CD14-positive monocyte (primary cell): ENCODE data around the gene SLC1A2. TPM values are rescaled to one million over a fixed set of nuclear protein-coding genes. Genes with fewer than 3 reads are reported as not detected.
A peak's percentile ranks its signal among the peaks of the same experiment; 100 is the strongest.

Source experiments
- DNase-seq, 3 donors: peaks; one replicate each; pipeline ENCODE4 v3.0.0-alpha.2; 2011 to 2022
- H2AFZ ChIP-seq: 2 replicates; pipeline ENCODE4 v1.6.0; 2012; ENCODE audit warnings: mild to moderate bottlenecking, low read depth, low read length, inconsistent platforms; ENCODE audit not compliant: insufficient read depth, poor library complexity, severe bottlenecking
- H3K27ac ChIP-seq, 2 donors: 1 replicate in 1 of 2; 2 replicates in 1 of 2; pipeline ENCODE4 v1.5.1; 2012 to 2013; ENCODE audit warnings: low read length in 2 of 2, control low read depth in 1 of 2, inconsistent platforms in 1 of 2, low read depth in 1 of 2, mild to moderate bottlenecking in 1 of 2
- H3K27me3 ChIP-seq, 2 donors: one replicate each; pipeline versions ENCODE4 v1.6.0 to v1.6.1; 2011 to 2013; ENCODE audit warnings: low read length in 2 of 2; ENCODE audit not compliant: control insufficient read depth in 2 of 2, insufficient read depth in 2 of 2
- H3K36me3 ChIP-seq, 2 donors: replicated peaks in 1 of 2; 1 replicate in 1 of 2; 2 replicates in 1 of 2; pipeline versions ENCODE4 v1.5.1 to v1.6.1; 2012 to 2013; ENCODE audit warnings: low read length in 2 of 2, control low read depth in 1 of 2, inconsistent platforms in 1 of 2, mild to moderate bottlenecking in 1 of 2; ENCODE audit not compliant: insufficient read depth in 2 of 2, control insufficient read depth in 1 of 2
- H3K4me1 ChIP-seq, 2 donors: 1 replicate in 1 of 2; 2 replicates in 1 of 2; pipeline versions ENCODE4 v1.5.1 to v1.6.1; 2012 to 2013; ENCODE audit warnings: low read length in 2 of 2, control low read depth in 1 of 2, inconsistent platforms in 1 of 2, mild to moderate bottlenecking in 1 of 2, moderate library complexity in 1 of 2; ENCODE audit not compliant: insufficient read depth in 2 of 2, control insufficient read depth in 1 of 2
- H3K4me2 ChIP-seq: replicated peaks from 2 replicates; pipeline ENCODE3; 2012; ENCODE audit warnings: low read length, moderate library complexity, mild to moderate bottlenecking; ENCODE audit not compliant: poor library complexity, severe bottlenecking; ENCODE audit errors: extremely low read depth
- H3K4me3 ChIP-seq, 3 experiments: fragments of 200-600 bp in 1 of 3; sonication (generic) in 1 of 3; replicated peaks in 1 of 3; 1 replicate in 2 of 3; 2 replicates in 1 of 3; pipeline ENCODE4 v1.5.1; 2011 to 2013; ENCODE audit warnings: low read length in 3 of 3, mild to moderate bottlenecking in 3 of 3, control low read depth in 2 of 3, low read depth in 2 of 3, inconsistent platforms in 1 of 3, moderate library complexity in 1 of 3
- H3K79me2 ChIP-seq: 2 replicates; pipeline ENCODE4 v1.6.0; 2012; ENCODE audit warnings: mild to moderate bottlenecking, control low read depth, inconsistent platforms, low read length, moderate library complexity; ENCODE audit not compliant: insufficient read depth
- H3K9ac ChIP-seq: 2 replicates; pipeline ENCODE4 v1.6.0; 2017; ENCODE audit warnings: low read length, mild to moderate bottlenecking; ENCODE audit not compliant: insufficient read depth, poor library complexity, severe bottlenecking
- H3K9me3 ChIP-seq, 2 donors: replicated peaks in 1 of 2; 1 replicate in 1 of 2; 2 replicates in 1 of 2; pipeline versions ENCODE4 v1.5.1 to v1.6.1; 2012 to 2013; ENCODE audit warnings: low read length in 2 of 2, control low read depth in 1 of 2; ENCODE audit not compliant: control insufficient read depth in 1 of 2, insufficient read depth in 1 of 2
- H4K20me1 ChIP-seq: 2 replicates; pipeline ENCODE4 v1.6.0; 2012; ENCODE audit warnings: mild to moderate bottlenecking, low read length, control low read depth, moderate library complexity; ENCODE audit not compliant: insufficient read depth
- H3K27ac Mint-ChIP-seq, 7 donors: one replicate each; pipeline ENCODE4 v1.8.0; 2020; ENCODE audit warnings: mild to moderate bottlenecking in 7 of 7, mixed read lengths in 7 of 7, moderate library complexity in 6 of 7, inconsistent platforms in 2 of 7
- H3K27me3 Mint-ChIP-seq, 3 donors: one replicate each; pipeline ENCODE4 v1.8.0; 2021 to 2022; ENCODE audit warnings: low read depth in 3 of 3, mild to moderate bottlenecking in 3 of 3, mixed read lengths in 3 of 3, moderate library complexity in 3 of 3, inconsistent platforms in 1 of 3
- H3K36me3 Mint-ChIP-seq, 2 donors: one replicate each; pipeline ENCODE4 v1.8.0; 2020; ENCODE audit warnings: mixed read lengths in 2 of 2, inconsistent platforms in 1 of 2, mild to moderate bottlenecking in 1 of 2
- H3K4me1 Mint-ChIP-seq: one replicate; pipeline ENCODE4 v1.8.0; 2020; ENCODE audit warnings: mild to moderate bottlenecking, mixed read lengths
- H3K4me3 Mint-ChIP-seq, 2 donors: one replicate each; pipeline ENCODE4 v1.8.0; 2020; ENCODE audit warnings: mild to moderate bottlenecking in 2 of 2, mixed read lengths in 2 of 2, moderate library complexity in 1 of 2
- H3K9me3 Mint-ChIP-seq, 7 donors: one replicate each; pipeline ENCODE4 v1.8.0; 2020 to 2022; ENCODE audit warnings: mixed read lengths in 7 of 7, mild to moderate bottlenecking in 6 of 7, moderate library complexity in 6 of 7, inconsistent platforms in 2 of 7
- CTCF ChIP-seq: fragments of 200-600 bp; IDR thresholded peaks from one replicate; pipeline ENCODE4 v1.8.0; 2022; ENCODE audit warnings: antibody characterized with exemption, mild to moderate bottlenecking
- WGBS: methylation state at CpG from one replicate; pipeline ENCODE4 v1.1.5; 2013; ENCODE audit warnings: missing lambda C conversion rate; ENCODE audit not compliant: insufficient coverage; 5-methylcytosine and 5-hydroxymethylcytosine counted together
- intact Hi-C, 2 donors: fragments of 100-400 bp; cut with micrococcal nuclease; formaldehyde crosslinking; loops; one replicate each; pipeline versions ENCODE4 v1.15.0 to v1.15.1; 2023
- polyA plus RNA-seq, 3 donors: library from polyadenylated mRNA; depleted of rRNA in 1 of 3; unstranded in 2 of 3; stranded (reverse) in 1 of 3; fragments of 300-500 nt in 2 of 3; fragments of >200 nt in 1 of 3; fragmentation: Illumina TruSeq in 2 of 3; gene quantifications; 1 replicate in 2 of 3; 2 replicates in 1 of 3; pipeline ENCODE4 v1.2.3, GENCODE V29; 2012 to 2021

Gene SLC1A2
- polyA plus RNA-seq, 3 donors: 0.07 TPM; not detected in 2

- no peak overlapping the region for H3K4me3 Mint-ChIP-seq
- no peak overlapping the region for H3K27ac ChIP-seq
- no peak overlapping the region for H3K9ac ChIP-seq
- H3K27ac Mint-ChIP-seq: peak overlapping the region in 2 of 7 donors; percentile 28 to 85
- peaks cover 0 to 7% (median 2%) of the 10 kb centered on the region in 7 donors for H3K9me3 Mint-ChIP-seq
- intact Hi-C loops: loop anchor here in 1 of 2 donors (5.0 kb wide), 1 partner anchor 65 kb away; no protein-coding TSS in a partner anchor
- peaks cover 0 to 5% of the 10 kb centered on the region in 2 donors for H3K36me3 ChIP-seq
- H3K4me3 ChIP-seq: no peak overlapping the region
- no peaks in the 10 kb centered on the region for H3K9me3 ChIP-seq
- peaks cover 48% of the 10 kb centered on the region for H3K4me1 Mint-ChIP-seq
- no peaks in the 10 kb centered on the region for H4K20me1 ChIP-seq
- H2AFZ ChIP-seq: no peak overlapping the region
- H3K36me3 Mint-ChIP-seq: peaks cover 2 to 5% of the 10 kb centered on the region in 2 donors
- H3K4me1 ChIP-seq: peaks cover 36 to 45% of the 10 kb centered on the region in 2 donors
- WGBS: 100% methylated on average over 1 of the region's 1 CpG
- peaks cover 0 to 3% (median 0%) of the 10 kb centered on the region in 3 donors for H3K27me3 Mint-ChIP-seq
- no peak overlapping the region for H3K4me2 ChIP-seq
- DNase-seq: no peak
- H3K79me2 ChIP-seq: no peaks in the 10 kb centered on the region
- H3K27me3 ChIP-seq: no peaks in the 10 kb centered on the region
- TF ChIP-seq CTCF: no peak
Observed at GRCh38 chr11:35237351-35237750, 182.0 kb downstream of the SLC1A2 start.

GRCh38 chr11:35236667-35237003 is 182.7 kb downstream of the SLC1A2 start:
- peak; percentile 24 to 82 (median 75) for DNase-seq
- Mint-ChIP-seq H3K27me3 (peaks cover 0 to 3% (median 0%) of the 10 kb centered on the region in 3 donors), H3K4me3 (peak overlapping the region in 1 of 2 donors; percentile 39), H3K4me1 (peaks cover 48% of the 10 kb centered on the region), H3K9me3 (peaks cover 0 to 7% (median 2%) of the 10 kb centered on the region in 7 donors), H3K27ac (peak overlapping the region; percentile 69 to 88 (median 84)), H3K36me3 (peaks cover 4 to 11% of the 10 kb centered on the region in 2 donors)
- peak overlapping the region in 1 of 3 experiments; percentile 23 for H3K4me3 ChIP-seq
- H3K27ac ChIP-seq: peak overlapping the region in 1 of 2 donors; percentile 37
- H3K79me2 ChIP-seq: no peaks in the 10 kb centered on the region
- no peaks in the 10 kb centered on the region for H4K20me1 ChIP-seq
- intact Hi-C loops: loop anchor here in 1 of 2 donors (5.0 kb wide), 1 partner anchor 66 kb away; no protein-coding TSS in a partner anchor
- WGBS: 20% methylated on average over 1 of the region's 5 CpGs
- peaks cover 1 to 12% of the 10 kb centered on the region in 2 donors for H3K36me3 ChIP-seq
- H3K4me1 ChIP-seq: peaks cover 36 to 45% of the 10 kb centered on the region in 2 donors
- H3K9ac ChIP-seq: no peak overlapping the region
- TF ChIP-seq CTCF: no peak
- no peaks in the 10 kb centered on the region for H3K9me3 ChIP-seq
- peak overlapping the region; percentile 19 for H3K4me2 ChIP-seq
- H2AFZ ChIP-seq: no peak overlapping the region
- H3K27me3 ChIP-seq: no peaks in the 10 kb centered on the region
